GM21423 (cell line): ENCODE measurements around the gene MAD1L1.
"Not testable (repeated sequence)": the region's sequence is repeated elsewhere in the genome, so short reads cannot be mapped to it uniquely, and the experiment has no call there.

Experiments used
- ATAC-seq: cut with Tn5 transposase; IDR thresholded peaks from one replicate; pipeline ENCODE4 v1.9.1; 2021; ENCODE audit warnings: mild to moderate bottlenecking, moderate library complexity; ENCODE audit not compliant: unreplicated experiment

MAD1L1 gene

GRCh38 chr7:1893451-1893850 is 339.3 kb downstream of the MAD1L1 start:
- no peak for ATAC-seq

- no peak for ATAC-seq
Measured at GRCh38 chr7:1893036-1893435, 339.7 kb downstream of the MAD1L1 start.

- no peak for ATAC-seq
Measured at GRCh38 chr7:1892011-1892965, 340.5 kb downstream of the MAD1L1 start.

GRCh38 chr7:1890289-1891235 is 342.2 kb downstream of the MAD1L1 start:
- ATAC-seq = no peak

GRCh38 chr7:1889556-1890181 is 343.1 kb downstream of the MAD1L1 start:
- ATAC-seq = no peak

GRCh38 chr7:1889091-1889490 is 343.7 kb downstream of the MAD1L1 start:
- no peak for ATAC-seq

- no peak for ATAC-seq
Measured at GRCh38 chr7:1888425-1888824, 344.3 kb downstream of the MAD1L1 start.

GRCh38 chr7:1887251-1887650 is 345.5 kb downstream of the MAD1L1 start:
- no peak for ATAC-seq

- no peak for ATAC-seq
Measured at GRCh38 chr7:1886361-1887064, 346.2 kb downstream of the MAD1L1 start.

- ATAC-seq = no peak
Measured at GRCh38 chr7:1885465-1886226, 347.1 kb downstream of the MAD1L1 start.

GRCh38 chr7:1884583-1885350 is 348.0 kb downstream of the MAD1L1 start:
- ATAC-seq = no peak

- no peak for ATAC-seq
Measured at GRCh38 chr7:1883834-1884582, 348.7 kb downstream of the MAD1L1 start.

- no peak for ATAC-seq
Measured at GRCh38 chr7:1883031-1883761, 349.5 kb downstream of the MAD1L1 start.

GRCh38 chr7:1882451-1882850 is 350.3 kb downstream of the MAD1L1 start:
- no peak for ATAC-seq

- no peak for ATAC-seq
Measured at GRCh38 chr7:1881946-1882345, 350.8 kb downstream of the MAD1L1 start.

GRCh38 chr7:1876641-1877040 is 356.1 kb downstream of the MAD1L1 start:
- ATAC-seq = not testable (repeated sequence)

- not testable (repeated sequence) for ATAC-seq
Measured at GRCh38 chr7:1875392-1876199, 357.1 kb downstream of the MAD1L1 start.
